GM18502 (cell line): ENCODE data around the gene CX3CL1.
A peak's percentile ranks its signal among the peaks of the same experiment; 100 is the strongest.
"Not testable (repeated sequence)": the region's sequence is repeated elsewhere in the genome, so short reads cannot be mapped to it uniquely, and the experiment has no call there.

Experiments
- ATAC-seq: cut with Tn5 transposase; IDR thresholded peaks from one replicate; pipeline ENCODE4 v1.9.1; 2021; ENCODE audit warnings: mild to moderate bottlenecking; ENCODE audit not compliant: unreplicated experiment, poor library complexity

CX3CL1 gene

GRCh38 chr16:57372372-57373116 is at the start of gene CX3CL1:
TSS of gene CX3CL1 (plus strand) at chr16:57372490. CDS start at chr16:57372569, 79 bp downstream.
- ATAC-seq: no peak

GRCh38 chr16:57324749-57325148 is 47.5 kb upstream of the CX3CL1 start:
- no peak for ATAC-seq

GRCh38 chr16:57325458-57325857 is 46.8 kb upstream of the CX3CL1 start:
- no peak for ATAC-seq

- no peak for ATAC-seq
These were observed 42.5 kb upstream of the CX3CL1 start for GRCh38 chr16:57329718-57330327.

DNA sequence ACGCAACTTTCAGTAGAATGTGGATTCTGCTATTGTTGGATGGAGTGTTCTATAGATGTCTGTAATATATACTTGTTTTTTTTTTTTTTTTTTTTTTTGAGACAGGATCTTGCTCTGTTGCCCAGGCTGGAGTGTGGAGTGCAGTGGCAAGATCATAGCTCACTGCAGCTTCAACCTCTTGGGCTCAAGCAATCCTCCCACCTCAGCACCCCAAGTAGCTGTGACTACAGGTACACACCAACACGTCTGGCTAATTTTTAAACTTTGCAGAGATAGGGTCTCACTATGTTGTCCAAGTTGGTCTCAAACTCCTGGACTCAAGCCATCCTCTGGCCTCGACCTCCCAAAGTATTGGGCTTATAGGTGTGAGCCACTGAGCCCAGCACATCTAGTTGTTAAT is 40.9 kb upstream of the CX3CL1 start:
- no peak for ATAC-seq

- ATAC-seq: no peak
These were observed 38.9 kb upstream of the CX3CL1 start for GRCh38 chr16:57333402-57333801.

DNA sequence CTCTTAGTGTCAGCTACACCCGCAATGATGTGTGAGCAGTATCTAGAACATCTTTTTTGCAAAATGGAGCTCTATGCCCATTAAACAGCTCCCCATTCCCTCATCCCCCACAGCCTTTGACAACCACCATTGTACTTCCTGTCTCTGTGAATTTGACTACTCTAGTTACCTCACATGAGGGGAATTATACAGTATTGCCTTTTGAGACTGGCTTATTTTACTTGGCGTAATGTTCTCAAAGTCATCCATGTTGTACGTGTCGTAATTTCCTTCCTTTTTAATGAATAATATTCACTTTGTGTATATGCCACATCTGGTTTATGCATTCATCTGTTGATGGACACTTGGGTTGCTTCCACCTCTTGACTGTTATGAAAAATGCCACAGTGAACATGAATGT is 36.9 kb upstream of the CX3CL1 start:
- no peak for ATAC-seq

- ATAC-seq: no peak
These were observed 31.2 kb upstream of the CX3CL1 start for GRCh38 chr16:57341062-57341440.

DNA sequence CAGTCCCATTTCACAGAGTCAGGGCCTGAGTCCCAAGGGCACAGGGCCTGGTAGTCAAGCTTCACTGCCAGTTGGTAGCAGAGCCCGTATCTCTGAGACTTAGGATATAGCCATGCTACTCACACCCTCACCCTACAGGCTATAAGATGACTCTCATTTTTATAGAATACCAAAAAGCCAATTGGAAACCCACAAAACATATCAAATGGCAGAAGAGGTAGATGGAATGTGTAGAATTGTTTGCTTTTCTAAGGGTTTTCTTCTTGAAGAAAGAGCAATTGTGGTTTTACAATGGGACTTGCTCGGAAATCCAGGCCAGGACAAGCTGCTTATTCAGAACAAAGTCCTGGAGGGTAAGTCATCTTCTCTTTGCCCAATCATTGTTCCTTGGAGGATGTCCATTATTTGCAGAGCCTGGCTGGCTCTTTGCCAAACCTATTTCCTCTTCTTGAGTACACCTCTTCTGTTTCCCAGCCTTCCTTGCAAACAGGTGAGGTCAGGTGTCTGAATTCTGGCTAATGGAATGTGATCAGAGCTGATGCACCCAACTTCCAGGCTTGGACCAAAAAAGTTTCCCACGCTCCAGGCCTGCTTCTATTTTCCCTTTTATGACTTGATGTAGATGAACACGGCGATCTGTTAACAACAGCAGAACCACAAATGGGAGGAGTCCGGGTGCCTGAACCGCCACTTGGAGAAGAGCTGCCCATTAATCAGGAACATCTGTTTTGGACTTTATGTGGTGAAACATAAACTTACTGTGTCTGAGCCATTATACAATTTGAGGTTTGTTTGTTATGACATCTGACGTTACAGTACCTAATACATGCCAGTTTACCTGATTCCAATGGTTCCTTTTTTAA is 30.6 kb upstream of the CX3CL1 start:
- ATAC-seq: no peak

DNA sequence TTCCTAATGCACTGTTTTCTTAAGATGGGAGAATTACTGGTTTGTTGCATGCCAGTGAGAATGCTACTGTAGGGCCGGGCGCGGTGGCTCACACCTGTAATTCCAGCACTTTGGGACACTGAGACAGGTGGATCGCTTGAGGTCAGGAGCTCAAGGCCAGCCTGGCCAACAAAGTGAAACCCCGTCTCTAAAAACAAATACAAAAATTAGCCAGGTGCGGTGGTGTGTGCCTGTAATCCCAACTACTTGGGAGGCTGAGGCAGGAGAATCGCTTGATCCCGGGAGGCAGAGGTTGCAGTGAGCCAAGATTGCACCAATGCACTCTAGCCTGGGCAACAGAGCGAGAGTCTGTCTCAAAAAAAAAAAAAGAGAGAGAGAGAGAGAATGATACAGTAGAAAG is 29.7 kb upstream of the CX3CL1 start:
- ATAC-seq: not testable (repeated sequence)

DNA sequence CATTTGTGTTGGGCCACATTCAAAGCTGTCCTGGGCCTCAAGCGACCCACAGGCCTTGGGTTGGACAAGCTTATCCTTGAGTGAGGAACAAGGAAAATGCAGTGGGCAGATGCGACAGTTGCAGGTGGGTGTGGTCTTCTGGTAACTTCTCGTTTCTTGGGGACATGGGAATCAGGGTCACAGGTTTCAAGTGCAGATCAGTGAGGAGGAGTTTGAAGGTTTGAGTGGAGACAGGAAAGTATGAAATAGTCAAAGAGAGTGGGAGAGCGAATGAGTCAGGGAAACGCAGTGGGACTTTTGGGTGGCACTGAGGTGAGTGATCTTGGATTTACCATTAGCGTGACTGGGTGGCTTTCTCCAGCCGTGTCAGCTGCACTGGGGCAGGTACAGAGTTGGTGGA is 29.1 kb upstream of the CX3CL1 start:
- ATAC-seq: no peak

DNA sequence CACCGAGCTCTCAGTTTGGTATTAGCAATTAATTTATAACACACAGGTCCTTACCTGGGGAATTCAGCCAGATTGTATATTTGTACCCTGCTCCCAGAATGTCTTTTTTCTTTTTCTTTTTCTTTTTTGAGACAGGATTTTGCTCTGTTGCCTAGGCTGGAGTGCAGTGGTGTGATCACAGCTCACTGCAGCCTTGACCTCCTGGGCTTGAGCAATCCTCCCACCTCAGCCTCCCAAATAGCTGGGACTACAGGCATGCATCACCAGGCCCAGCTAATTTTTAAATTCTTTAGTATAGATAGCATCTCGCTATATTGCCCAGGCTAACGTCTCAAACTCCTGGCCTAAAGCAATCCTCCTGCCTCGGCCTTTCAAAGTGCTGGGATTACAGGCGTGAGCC is 28.2 kb upstream of the CX3CL1 start:
- not testable (repeated sequence) for ATAC-seq

DNA sequence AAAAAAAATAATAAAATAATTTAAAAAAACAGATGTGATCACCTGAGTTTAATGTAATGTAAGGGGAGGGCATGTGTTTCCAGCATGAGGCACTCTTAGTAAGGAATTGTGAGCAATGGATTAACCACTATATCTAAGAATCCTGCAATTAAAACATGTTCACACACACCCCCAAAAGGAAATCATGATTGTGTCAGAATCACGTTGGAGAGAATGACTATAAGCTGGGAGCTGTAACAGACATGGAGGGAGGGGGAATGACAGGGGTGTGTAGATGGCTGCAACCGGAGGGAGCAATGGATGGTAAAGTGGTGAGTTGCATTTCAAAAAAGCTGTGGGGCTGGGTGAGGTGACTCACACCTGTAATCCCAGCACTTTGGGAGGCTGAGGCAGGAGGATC is 27.3 kb upstream of the CX3CL1 start:
- no peak for ATAC-seq

GRCh38 chr16:57345666-57346204 is 26.6 kb upstream of the CX3CL1 start:
- no peak for ATAC-seq

- ATAC-seq: no peak
These were observed 24.4 kb upstream of the CX3CL1 start for GRCh38 chr16:57347858-57348257.

- ATAC-seq: no peak
These were observed 24.0 kb upstream of the CX3CL1 start for GRCh38 chr16:57348327-57348726.

DNA sequence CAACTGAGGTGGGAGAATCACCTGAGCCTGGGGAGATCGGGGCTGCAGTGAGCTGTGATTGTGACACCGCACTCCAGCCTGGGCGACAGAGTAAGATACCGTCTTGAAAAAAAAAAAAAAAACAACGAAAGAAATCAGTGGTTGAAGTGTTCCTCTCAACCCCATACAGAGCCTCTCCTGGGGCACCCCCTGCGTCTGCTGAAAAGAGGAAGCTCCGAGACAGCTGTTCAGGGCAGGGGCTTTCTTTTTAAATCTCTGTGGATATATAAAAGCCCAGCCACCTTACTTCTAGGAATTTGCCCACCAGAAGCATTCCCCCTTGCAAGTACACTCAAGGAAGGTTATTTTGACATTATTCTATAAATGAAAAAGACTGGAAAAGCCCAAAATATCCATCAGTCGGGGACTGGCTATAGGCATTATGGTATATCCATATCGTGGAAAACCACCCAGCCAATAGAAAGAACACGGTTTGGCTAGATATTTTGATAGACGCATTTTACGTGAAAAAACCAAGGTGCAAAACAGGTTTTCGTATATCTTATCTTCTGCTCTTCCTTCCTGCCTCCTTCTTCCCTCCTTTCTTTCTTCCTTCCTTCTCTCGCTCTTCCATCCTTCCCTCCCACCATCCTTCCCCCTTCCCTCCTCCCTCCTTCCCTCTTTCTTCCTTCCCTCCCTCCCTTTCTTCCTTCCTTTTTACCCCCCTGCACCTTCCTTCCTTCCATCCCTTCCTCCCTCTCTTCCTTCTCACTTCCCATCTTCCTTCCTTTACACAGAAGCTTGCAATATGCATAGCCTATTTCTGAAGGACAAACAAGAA is 22.9 kb upstream of the CX3CL1 start:
- peak; percentile 92 for ATAC-seq

- no peak for ATAC-seq
These were observed 19.6 kb upstream of the CX3CL1 start for GRCh38 chr16:57352636-57353047.

GRCh38 chr16:57354311-57354710 is 18.0 kb upstream of the CX3CL1 start:
- no peak for ATAC-seq

- ATAC-seq: no peak
These were observed 16.3 kb upstream of the CX3CL1 start for GRCh38 chr16:57355898-57356414.
